Adrenal gland (tissue), 5 donors: ENCODE measurements around the gene TMEM259.

Experiments used
- POLR2A ChIP-seq, 2 donors: fragments of 450-650 bp; IDR thresholded peaks; one replicate each; pipeline ENCODE4 v1.6.1; 2017; ENCODE audit warnings: antibody characterized with exemption in 2 of 2, mild to moderate bottlenecking in 2 of 2, moderate library complexity in 1 of 2
- TF ChIP-seq, protein P1 (sequence below), 6 experiments: fragments of 450-650 bp in 4 of 6; fragments of 200-600 bp in 2 of 6; sonication (generic) in 1 of 6; IDR thresholded peaks; 1 replicate in 5 of 6; 2 replicates in 1 of 6; pipeline versions ENCODE4 v1.5.1 to v1.8.0; 2016 to 2021; ENCODE audit warnings: antibody characterized with exemption in 6 of 6, mild to moderate bottlenecking in 2 of 6, moderate library complexity in 1 of 6
- donor health status: DM: no; HTN: no; CAD: no.

DNA sequence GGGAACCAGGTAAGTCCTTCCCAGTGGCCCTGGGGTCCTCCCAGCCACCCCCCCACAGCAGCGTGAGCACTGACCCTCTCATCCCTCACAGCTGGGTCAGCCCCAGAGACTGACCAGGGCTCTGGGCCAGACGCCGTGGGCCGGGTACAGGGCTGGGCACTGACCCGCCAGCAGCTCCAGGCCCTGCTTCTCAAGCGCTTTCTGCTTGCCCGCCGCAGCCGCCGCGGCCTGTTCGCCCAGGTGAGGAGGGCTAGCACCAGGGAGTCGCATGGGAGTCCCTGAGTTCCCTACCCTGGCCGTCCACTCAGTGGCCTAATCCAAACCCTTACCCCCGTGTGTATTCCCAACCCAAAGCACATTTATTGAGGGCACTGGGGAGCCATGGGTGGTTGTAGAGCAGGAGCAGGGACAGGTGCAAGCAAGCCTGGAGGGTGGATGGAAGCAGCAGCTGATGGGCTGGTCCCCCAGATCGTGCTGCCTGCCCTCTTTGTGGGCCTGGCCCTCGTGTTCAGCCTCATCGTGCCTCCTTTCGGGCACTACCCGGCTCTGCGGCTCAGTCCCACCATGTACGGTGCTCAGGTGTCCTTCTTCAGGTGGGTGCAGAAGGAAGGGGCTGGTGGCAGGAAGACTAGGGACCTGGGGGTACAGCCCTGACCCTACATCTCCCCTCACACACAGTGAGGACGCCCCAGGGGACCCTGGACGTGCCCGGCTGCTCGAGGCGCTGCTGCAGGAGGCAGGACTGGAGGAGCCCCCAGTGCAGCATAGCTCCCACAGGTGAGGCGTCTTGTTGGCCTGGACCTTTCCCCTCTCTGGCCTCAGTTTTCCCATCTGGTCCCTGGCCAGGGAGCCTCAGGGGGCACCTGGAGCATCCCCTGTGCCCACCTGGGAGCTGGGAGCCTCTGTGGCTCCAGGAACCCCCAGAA is 33.4 kb upstream of the TMEM259 start:
- TF ChIP-seq, protein P1, sequence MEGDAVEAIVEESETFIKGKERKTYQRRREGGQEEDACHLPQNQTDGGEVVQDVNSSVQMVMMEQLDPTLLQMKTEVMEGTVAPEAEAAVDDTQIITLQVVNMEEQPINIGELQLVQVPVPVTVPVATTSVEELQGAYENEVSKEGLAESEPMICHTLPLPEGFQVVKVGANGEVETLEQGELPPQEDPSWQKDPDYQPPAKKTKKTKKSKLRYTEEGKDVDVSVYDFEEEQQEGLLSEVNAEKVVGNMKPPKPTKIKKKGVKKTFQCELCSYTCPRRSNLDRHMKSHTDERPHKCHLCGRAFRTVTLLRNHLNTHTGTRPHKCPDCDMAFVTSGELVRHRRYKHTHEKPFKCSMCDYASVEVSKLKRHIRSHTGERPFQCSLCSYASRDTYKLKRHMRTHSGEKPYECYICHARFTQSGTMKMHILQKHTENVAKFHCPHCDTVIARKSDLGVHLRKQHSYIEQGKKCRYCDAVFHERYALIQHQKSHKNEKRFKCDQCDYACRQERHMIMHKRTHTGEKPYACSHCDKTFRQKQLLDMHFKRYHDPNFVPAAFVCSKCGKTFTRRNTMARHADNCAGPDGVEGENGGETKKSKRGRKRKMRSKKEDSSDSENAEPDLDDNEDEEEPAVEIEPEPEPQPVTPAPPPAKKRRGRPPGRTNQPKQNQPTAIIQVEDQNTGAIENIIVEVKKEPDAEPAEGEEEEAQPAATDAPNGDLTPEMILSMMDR (IDR thresholded peaks at IDR 0.05) = no peak
- TF ChIP-seq POLR2A (IDR thresholded peaks at IDR 0.05) = no peak
